Astrocyte of the spinal cord (primary cell): ENCODE data around the gene GLT6D1.

ENCODE experiments used
- DNase-seq: peaks from one replicate; pipeline ENCODE4 v3.0.0; 2011; ENCODE audit warnings: low read depth, low spot score
- H3K4me3 ChIP-seq: 2 replicates; pipeline ENCODE4 v1.5.1; 2011; ENCODE audit warnings: low read depth, mild to moderate bottlenecking, low read length, moderate library complexity
- CTCF ChIP-seq: IDR thresholded peaks from 2 replicates; pipeline ENCODE4 v1.5.1; 2012; ENCODE audit warnings: low read depth, mild to moderate bottlenecking, low read length, inconsistent platforms
- in situ Hi-C: cut with HindIII; loops from 2 replicates; pipeline ENCODE4 v1.10.0; 2017; ENCODE audit warnings: low sequenced_read_pairs

GLT6D1 gene

GRCh38 chr9:135608294-135608998 is 30.9 kb downstream of the GLT6D1 start:
- in situ Hi-C loops = no loop called here
- no peak for DNase-seq
- no peak for TF ChIP-seq CTCF
- H3K4me3 ChIP-seq = no peak overlapping the region

- in situ Hi-C loops = no loop called here
- no peak for TF ChIP-seq CTCF
- no peak for DNase-seq
- no peak overlapping the region for H3K4me3 ChIP-seq
These were observed 31.7 kb downstream of the GLT6D1 start for GRCh38 chr9:135607401-135608293.

GRCh38 chr9:135606885-135607259 is 32.5 kb downstream of the GLT6D1 start:
- no peak for DNase-seq
- no peak overlapping the region for H3K4me3 ChIP-seq
- in situ Hi-C loops = no loop called here
- no peak for TF ChIP-seq CTCF

GRCh38 chr9:135605238-135605781 is 34.0 kb downstream of the GLT6D1 start:
- TF ChIP-seq CTCF = no peak
- in situ Hi-C loops = no loop called here
- DNase-seq = no peak
- H3K4me3 ChIP-seq = no peak overlapping the region

- DNase-seq = no peak
- in situ Hi-C loops = no loop called here
- no peak overlapping the region for H3K4me3 ChIP-seq
- no peak for TF ChIP-seq CTCF
These were observed 34.7 kb downstream of the GLT6D1 start for GRCh38 chr9:135604437-135605237.
